ENCODE data around the gene MDGA2. TPM values are rescaled to one million over a fixed set of nuclear protein-coding genes. Genes with fewer than 3 reads are reported as not detected.
"Not testable (repeated sequence)": the region's sequence is repeated elsewhere in the genome, so short reads cannot be mapped to it uniquely, and the experiment has no call there.

Gene MDGA2
- total RNA-seq, 1 donor from 2014 or later: 8.1 TPM

GRCh38 chr14:47252802-47253201 lies 422.6 kb downstream of the MDGA2 start:
- Mint-ChIP-seq H3K4me3 (ENCODE audit: unreplicated experiment) (no peak overlapping the region), H3K27me3 (ENCODE audit: unreplicated experiment) (peaks cover 5% of the 10 kb centered on the region), H3K27ac (ENCODE audit: unreplicated experiment) (no peak overlapping the region), H3K4me1 (ENCODE audit: unreplicated experiment) (peaks cover 8% of the 10 kb centered on the region), H3K36me3 (ENCODE audit: low read depth, unreplicated experiment) (peaks cover 15% of the 10 kb centered on the region), H3K9me3 (ENCODE audit: unreplicated experiment) (peaks cover 17% of the 10 kb centered on the region)
- DNase-seq (ENCODE audit: low spot score): no peak
- no peak for TF ChIP-seq CTCF (IDR thresholded peaks at IDR 0.05; ENCODE audit: unreplicated experiment)

GRCh38 chr14:47246367-47246766 lies 429.0 kb downstream of the MDGA2 start:
- Mint-ChIP-seq H3K27ac (ENCODE audit: unreplicated experiment) (no peak overlapping the region), H3K4me3 (ENCODE audit: unreplicated experiment) (no peak overlapping the region), H3K27me3 (ENCODE audit: unreplicated experiment) (no peaks in the 10 kb centered on the region), H3K9me3 (ENCODE audit: unreplicated experiment) (no peaks in the 10 kb centered on the region), H3K4me1 (ENCODE audit: unreplicated experiment) (no peaks in the 10 kb centered on the region), H3K36me3 (ENCODE audit: low read depth, unreplicated experiment) (no peaks in the 10 kb centered on the region)
- TF ChIP-seq CTCF (IDR thresholded peaks at IDR 0.05; ENCODE audit: unreplicated experiment): no peak
- DNase-seq (ENCODE audit: low spot score): no peak

- not testable (repeated sequence) for H3K9me3 Mint-ChIP-seq (ENCODE audit: unreplicated experiment); H3K27ac Mint-ChIP-seq (ENCODE audit: unreplicated experiment); DNase-seq (ENCODE audit: low spot score); H3K27me3 Mint-ChIP-seq (ENCODE audit: unreplicated experiment); H3K36me3 Mint-ChIP-seq (ENCODE audit: low read depth, unreplicated experiment); H3K4me3 Mint-ChIP-seq (ENCODE audit: unreplicated experiment); H3K4me1 Mint-ChIP-seq (ENCODE audit: unreplicated experiment)
Observed at GRCh38 chr14:47242579-47242978, 432.8 kb downstream of the MDGA2 start.

- Mint-ChIP-seq H3K27me3 (ENCODE audit: unreplicated experiment) (peaks cover 1% of the 10 kb centered on the region), H3K4me1 (ENCODE audit: unreplicated experiment) (peaks cover 6% of the 10 kb centered on the region), H3K9me3 (ENCODE audit: unreplicated experiment) (no peaks in the 10 kb centered on the region), H3K36me3 (ENCODE audit: low read depth, unreplicated experiment) (no peaks in the 10 kb centered on the region), H3K4me3 (ENCODE audit: unreplicated experiment) (no peak overlapping the region), H3K27ac (ENCODE audit: unreplicated experiment) (no peak overlapping the region)
- DNase-seq (ENCODE audit: low spot score): no peak
- TF ChIP-seq CTCF (IDR thresholded peaks at IDR 0.05; ENCODE audit: unreplicated experiment): no peak
Observed at GRCh38 chr14:47240748-47241437, 434.5 kb downstream of the MDGA2 start.

- no peak overlapping the region for H3K4me3 Mint-ChIP-seq (ENCODE audit: unreplicated experiment)
- no peaks in the 10 kb centered on the region for H3K36me3 Mint-ChIP-seq (ENCODE audit: low read depth, unreplicated experiment)
- no peaks in the 10 kb centered on the region for H3K9me3 Mint-ChIP-seq (ENCODE audit: unreplicated experiment)
- H3K27ac Mint-ChIP-seq (ENCODE audit: unreplicated experiment): peak overlapping the region; percentile 87
- H3K4me1 Mint-ChIP-seq (ENCODE audit: unreplicated experiment): peaks cover 17% of the 10 kb centered on the region
- no peak for TF ChIP-seq CTCF (IDR thresholded peaks at IDR 0.05; ENCODE audit: unreplicated experiment)
- H3K27me3 Mint-ChIP-seq (ENCODE audit: unreplicated experiment): peaks cover 1% of the 10 kb centered on the region
- DNase-seq (ENCODE audit: low spot score): no peak
Observed at GRCh38 chr14:47235619-47236018, 439.8 kb downstream of the MDGA2 start.

All from endothelial cell (in vitro differentiated cells).